Upper lobe of left lung (tissue), 6 donors: ENCODE measurements around the gene FAM184B. TPM values are rescaled to one million over a fixed set of nuclear protein-coding genes. Genes with fewer than 3 reads are reported as not detected.

ENCODE experiments used
- ATAC-seq, 2 donors: fragments of 200-7000 bp; cut with Tn5 transposase; one replicate each; pipeline ENCODE4 v1.9.1; 2022; ENCODE audit warnings: mild to moderate bottlenecking in 2 of 2, moderate library complexity in 2 of 2; ENCODE audit not compliant: low FRiP score in 2 of 2
- DNase-seq, 2 donors: peaks; one replicate each; pipeline ENCODE4 v3.0.0-alpha.2; 2019 to 2020
- H3K27ac ChIP-seq, 4 donors: fragments of 200-600 bp; sonication (generic); one replicate each; pipeline ENCODE4 v1.5.1; 2016 to 2019
- H3K27me3 ChIP-seq, 4 donors: fragments of 200-600 bp; sonication (generic); one replicate each; pipeline ENCODE4 v1.5.1; 2017 to 2019
- H3K36me3 ChIP-seq, 4 donors: fragments of 200-600 bp; sonication (generic); one replicate each; pipeline ENCODE4 v1.5.1; 2016 to 2019
- H3K4me1 ChIP-seq, 4 donors: fragments of 200-600 bp; sonication (generic); one replicate each; pipeline ENCODE4 v1.5.1; 2018 to 2019
- H3K4me3 ChIP-seq, 4 donors: fragments of 200-600 bp; sonication (generic); one replicate each; pipeline ENCODE4 v1.5.1; 2017 to 2019; ENCODE audit warnings: mild to moderate bottlenecking in 2 of 4, moderate library complexity in 1 of 4
- H3K9me3 ChIP-seq, 4 donors: fragments of 200-600 bp; sonication (generic); one replicate each; pipeline ENCODE4 v1.5.1; 2018 to 2019
- EP300 ChIP-seq, 4 donors: sonication (generic); formaldehyde crosslinking; IDR thresholded peaks; one replicate each; pipeline ENCODE4 v1.5.1; 2017; ENCODE audit warnings: antibody characterized with exemption in 4 of 4, control low read depth in 2 of 4
- POLR2A ChIP-seq, 4 donors: fragments of 450-650 bp; IDR thresholded peaks; one replicate each; pipeline ENCODE4 v1.5.1; 2016 to 2017; ENCODE audit warnings: antibody characterized with exemption in 4 of 4, mild to moderate bottlenecking in 2 of 4
- POLR2AphosphoS5 ChIP-seq, 2 donors: sonication (generic); formaldehyde crosslinking; IDR thresholded peaks; one replicate each; pipeline ENCODE4 v1.5.1; 2017; ENCODE audit warnings: antibody characterized with exemption in 2 of 2
- WGBS, 2 donors: methylation state at CpG; one replicate each; pipeline ENCODE4 v1.1.5; 2017 to 2018; 5-methylcytosine and 5-hydroxymethylcytosine counted together
- total RNA-seq, 6 donors: library from RNA; depleted of rRNA in 4 of 6; stranded (reverse); fragments of >200 nt in 4 of 6; gene quantifications; one replicate each; pipeline versions ENCODE4 v1.1.0 to v1.2.1, GENCODE V29; 2016 to 2021
- TF ChIP-seq, protein P1 (sequence below), 6 experiments: fragments of 450-650 bp in 4 of 6; fragments of 200-600 bp in 2 of 6; sonication (generic) in 2 of 6; IDR thresholded peaks; one replicate each; pipeline ENCODE4 v1.5.1; 2016 to 2019; ENCODE audit warnings: antibody characterized with exemption in 6 of 6
- donor health status: DM: no; HTN: no; CAD: no; lungs with moderate emphysema.
- donor health status: DM: no; HTN: yes; CAD: no; lungs with severe emphysema.

The FAM184B gene
- total RNA-seq, 6 donors from 2014 or later, result 0.13 to 1.0 (median 0.34) TPM

DNA sequence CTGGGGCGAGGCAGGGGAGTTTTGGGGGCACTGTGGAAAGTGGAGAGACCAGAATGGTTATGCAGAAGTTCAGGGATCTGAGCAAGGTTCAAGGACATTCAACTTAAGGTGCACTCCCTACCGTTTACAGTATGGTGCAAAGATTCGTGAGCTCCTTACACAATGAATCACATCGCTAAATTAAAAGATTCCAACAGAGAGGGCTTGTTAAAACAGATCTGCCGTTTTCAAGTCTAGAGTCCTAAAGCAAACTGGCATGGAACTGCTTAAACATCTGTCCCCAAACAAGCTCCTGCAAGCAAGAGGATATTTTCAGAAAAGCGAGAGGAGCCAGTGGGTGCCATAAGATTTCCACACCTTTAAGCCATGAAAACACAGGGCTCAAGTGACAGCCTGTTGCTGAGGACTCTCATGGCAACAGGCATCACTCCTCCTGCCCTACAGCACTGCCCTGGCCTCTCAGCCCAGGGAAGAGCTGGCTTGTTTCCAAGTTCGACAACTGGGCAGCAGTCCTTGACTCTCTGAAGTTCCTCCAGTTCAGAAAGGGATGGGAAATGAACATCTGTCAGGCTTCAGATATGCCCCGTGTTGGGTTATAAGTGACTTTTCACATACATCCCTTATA is 10.0 kb downstream of the FAM184B start:
- 63 to 69% methylated on average over 8 of the region's 8 CpGs for WGBS, 2 donors
- DNase-seq, result peak in 1 of 2 donors; percentile 62
- ATAC-seq, result peak in 1 of 2 donors; percentile 74

DNA sequence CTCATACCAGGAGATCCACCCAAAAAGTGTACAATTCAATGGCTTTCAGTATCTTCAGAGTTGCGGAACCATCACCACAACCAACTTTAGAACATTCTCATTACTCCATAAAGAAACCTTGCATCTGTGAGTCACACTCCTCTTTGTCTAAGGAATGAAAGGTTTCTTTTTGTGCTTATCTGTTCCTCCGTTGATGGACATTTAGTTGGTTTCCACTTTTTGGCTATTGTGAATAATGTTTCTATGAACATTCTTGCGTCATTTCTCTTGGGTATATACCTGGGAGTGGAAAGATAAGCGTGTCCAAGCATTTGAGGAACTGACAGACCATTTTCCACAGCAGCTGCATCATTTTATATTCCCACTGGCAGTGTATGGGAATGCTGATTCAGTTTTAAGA is 10.6 kb downstream of the FAM184B start:
- no peak for ATAC-seq
- TF ChIP-seq, protein P1, sequence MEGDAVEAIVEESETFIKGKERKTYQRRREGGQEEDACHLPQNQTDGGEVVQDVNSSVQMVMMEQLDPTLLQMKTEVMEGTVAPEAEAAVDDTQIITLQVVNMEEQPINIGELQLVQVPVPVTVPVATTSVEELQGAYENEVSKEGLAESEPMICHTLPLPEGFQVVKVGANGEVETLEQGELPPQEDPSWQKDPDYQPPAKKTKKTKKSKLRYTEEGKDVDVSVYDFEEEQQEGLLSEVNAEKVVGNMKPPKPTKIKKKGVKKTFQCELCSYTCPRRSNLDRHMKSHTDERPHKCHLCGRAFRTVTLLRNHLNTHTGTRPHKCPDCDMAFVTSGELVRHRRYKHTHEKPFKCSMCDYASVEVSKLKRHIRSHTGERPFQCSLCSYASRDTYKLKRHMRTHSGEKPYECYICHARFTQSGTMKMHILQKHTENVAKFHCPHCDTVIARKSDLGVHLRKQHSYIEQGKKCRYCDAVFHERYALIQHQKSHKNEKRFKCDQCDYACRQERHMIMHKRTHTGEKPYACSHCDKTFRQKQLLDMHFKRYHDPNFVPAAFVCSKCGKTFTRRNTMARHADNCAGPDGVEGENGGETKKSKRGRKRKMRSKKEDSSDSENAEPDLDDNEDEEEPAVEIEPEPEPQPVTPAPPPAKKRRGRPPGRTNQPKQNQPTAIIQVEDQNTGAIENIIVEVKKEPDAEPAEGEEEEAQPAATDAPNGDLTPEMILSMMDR (IDR thresholded peaks at IDR 0.05), result no peak
- TF ChIP-seq POLR2AphosphoS5 (IDR thresholded peaks at IDR 0.05), result no peak
- TF ChIP-seq POLR2A (IDR thresholded peaks at IDR 0.05), result no peak
- TF ChIP-seq EP300 (IDR thresholded peaks at IDR 0.05), result no peak
- Histone ChIP-seq H3K9me3 (peaks cover 0 to 7% (median 0%) of the 10 kb centered on the region in 4 donors), H3K4me3 (no peak overlapping the region), H3K4me1 (peaks cover 0 to 4% (median 0%) of the 10 kb centered on the region in 4 donors), H3K36me3 (no peaks in the 10 kb centered on the region), H3K27ac (no peak overlapping the region), H3K27me3 (no peaks in the 10 kb centered on the region)
- 78 to 86% methylated on average over 4 of the region's 4 CpGs for WGBS, 2 donors
- no peak for DNase-seq

More for the DNA sequence above, 10.0 kb downstream of the FAM184B start:
- no peak overlapping the region for H3K27ac ChIP-seq
- H3K9me3 ChIP-seq, result peaks cover 0 to 7% (median 0%) of the 10 kb centered on the region in 4 donors
- peaks cover 0 to 4% (median 0%) of the 10 kb centered on the region in 4 donors for H3K4me1 ChIP-seq
- TF ChIP-seq, protein P1 (IDR thresholded peaks at IDR 0.05), result no peak
- TF ChIP-seq POLR2AphosphoS5 (IDR thresholded peaks at IDR 0.05), result no peak
- no peak for TF ChIP-seq POLR2A (IDR thresholded peaks at IDR 0.05)
- no peak for TF ChIP-seq EP300 (IDR thresholded peaks at IDR 0.05)
- H3K4me3 ChIP-seq, result no peak overlapping the region
- no peaks in the 10 kb centered on the region for H3K27me3 ChIP-seq
- no peaks in the 10 kb centered on the region for H3K36me3 ChIP-seq

DNA sequence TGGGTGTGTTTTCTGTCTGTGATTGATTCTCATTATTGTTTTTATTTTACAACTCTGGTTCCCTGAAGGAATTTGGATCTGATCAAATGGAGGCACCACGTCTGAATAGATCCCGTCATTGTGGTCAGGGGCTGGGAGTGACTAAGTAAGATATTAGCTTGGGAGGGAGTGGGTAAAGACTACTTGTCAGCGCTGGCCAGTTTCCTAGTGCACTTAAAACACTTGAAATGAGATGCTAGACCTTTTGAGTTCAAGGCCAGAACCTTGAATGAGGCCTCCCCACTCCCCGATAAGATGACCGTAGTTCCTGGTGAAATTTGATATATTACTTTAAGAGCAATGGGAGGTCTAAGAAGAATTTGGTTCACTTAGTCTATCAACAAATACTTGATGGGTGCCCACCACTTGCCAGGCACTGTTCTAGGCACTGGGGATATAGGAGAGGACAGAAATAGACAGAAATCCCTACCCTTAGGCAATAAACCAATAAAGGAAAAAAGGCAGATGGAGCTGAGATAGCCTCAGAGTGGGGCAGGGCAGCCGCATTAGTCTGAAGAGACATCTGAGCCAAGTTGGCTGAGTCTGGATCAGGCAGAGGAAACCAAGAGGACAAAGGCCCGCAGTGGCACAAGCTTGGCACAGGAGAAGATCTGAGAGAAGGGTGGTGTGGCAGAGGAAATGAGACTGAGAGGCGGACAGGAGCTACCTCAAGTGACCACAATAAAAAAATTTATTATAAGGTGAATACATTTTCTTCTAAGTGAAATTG is 11.8 kb downstream of the FAM184B start:
- no peak for TF ChIP-seq EP300 (IDR thresholded peaks at IDR 0.05)
- TF ChIP-seq, protein P1 (IDR thresholded peaks at IDR 0.05), result no peak
- no peak for TF ChIP-seq POLR2AphosphoS5 (IDR thresholded peaks at IDR 0.05)
- no peak for TF ChIP-seq POLR2A (IDR thresholded peaks at IDR 0.05)
- H3K4me1 ChIP-seq, result peaks cover 0 to 4% (median 0%) of the 10 kb centered on the region in 4 donors
- no peak overlapping the region for H3K4me3 ChIP-seq
- DNase-seq, result peak in 1 of 2 donors; percentile 70
- 47 to 50% methylated on average over 8 of the region's 8 CpGs for whole genome bisulfite sequencing, 2 donors
- peak in 1 of 2 donors; percentile 67 for ATAC-seq
- peaks cover 0 to 7% (median 0%) of the 10 kb centered on the region in 4 donors for H3K9me3 ChIP-seq
- H3K27me3 ChIP-seq, result no peaks in the 10 kb centered on the region
- H3K36me3 ChIP-seq, result no peaks in the 10 kb centered on the region
- H3K27ac ChIP-seq, result no peak overlapping the region

DNA sequence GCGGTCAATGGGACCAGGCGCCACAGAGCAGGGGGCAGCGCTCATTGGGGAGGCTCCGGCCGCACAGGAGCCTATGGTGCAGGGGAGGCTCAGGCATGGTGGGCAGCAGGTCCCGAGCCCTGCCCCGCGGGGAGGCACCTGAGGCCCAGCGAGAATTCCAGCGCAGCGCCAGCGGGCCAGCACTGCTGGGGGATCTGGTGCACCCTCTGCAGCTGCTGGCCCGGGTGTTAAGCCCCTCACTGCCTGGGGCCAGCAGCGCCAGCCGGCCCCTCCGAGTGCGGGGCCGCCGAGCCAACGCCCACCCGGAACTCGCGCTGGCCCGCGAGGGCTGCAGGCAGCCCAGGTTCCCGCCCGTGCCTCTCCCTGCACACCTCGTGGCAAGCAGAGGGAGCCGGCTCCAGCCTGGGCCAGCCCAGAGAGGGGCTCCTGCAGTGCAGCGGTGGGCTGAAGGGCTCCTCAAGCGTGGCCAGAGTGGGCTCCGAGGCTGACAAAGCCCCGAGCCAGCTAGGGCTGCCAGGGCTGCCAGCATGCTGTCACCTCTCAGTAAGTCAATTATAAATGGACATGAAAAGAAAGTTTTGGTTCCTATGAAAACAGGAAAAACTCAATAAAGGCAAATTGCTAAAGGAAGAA is 14.5 kb downstream of the FAM184B start:
- no peak overlapping the region for H3K4me3 ChIP-seq
- peaks cover 0 to 7% (median 0%) of the 10 kb centered on the region in 4 donors for H3K9me3 ChIP-seq
- no peaks in the 10 kb centered on the region for H3K27me3 ChIP-seq
- no peak overlapping the region for H3K27ac ChIP-seq
- WGBS, 2 donors, result 84 to 93% methylated on average over 8 to 13 of the region's 33 CpGs
- no peaks in the 10 kb centered on the region for H3K36me3 ChIP-seq
- TF ChIP-seq, protein P1 (IDR thresholded peaks at IDR 0.05), result no peak
- no peak for TF ChIP-seq EP300 (IDR thresholded peaks at IDR 0.05)
- TF ChIP-seq POLR2A (IDR thresholded peaks at IDR 0.05), result no peak
- no peak for TF ChIP-seq POLR2AphosphoS5 (IDR thresholded peaks at IDR 0.05)
- H3K4me1 ChIP-seq, result peaks cover 0 to 4% (median 0%) of the 10 kb centered on the region in 4 donors
- DNase-seq (peak in 1 of 2 donors; percentile 69), ATAC-seq (no peak)
